ENCODE data around the gene NUP210L. TPM values are rescaled to one million over a fixed set of nuclear protein-coding genes. Genes with fewer than 3 reads are reported as not detected.

NUP210L gene
- total and polyA plus RNA-seq, 9 of the 15 experiments (the other 6 are each of a cell fraction or from before 2014, with no cell fraction given), result 0.01 to 0.04 TPM; not detected in 7

DNA sequence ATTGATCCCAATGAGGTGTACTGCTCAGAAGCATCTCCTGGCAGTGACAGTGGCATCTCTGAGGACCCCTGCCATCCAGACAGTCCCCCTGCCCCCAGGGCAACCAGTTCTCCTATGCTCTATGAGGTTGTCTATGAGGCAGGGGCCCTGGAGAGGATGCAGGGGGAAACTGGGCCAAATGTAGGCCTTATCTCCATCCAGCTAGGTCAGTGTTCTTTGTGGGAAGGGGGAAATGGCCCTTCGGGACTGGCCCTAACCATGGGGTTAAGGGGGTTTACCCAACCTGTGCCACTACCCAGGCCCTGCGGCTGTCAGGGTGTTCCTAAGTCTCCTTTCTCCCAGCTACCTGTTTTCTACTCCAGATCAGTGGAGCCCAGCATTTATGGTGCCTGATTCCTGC, 185.9 kb downstream of the NUP210L start (continued):
- TF ChIP-seq, protein P1, sequence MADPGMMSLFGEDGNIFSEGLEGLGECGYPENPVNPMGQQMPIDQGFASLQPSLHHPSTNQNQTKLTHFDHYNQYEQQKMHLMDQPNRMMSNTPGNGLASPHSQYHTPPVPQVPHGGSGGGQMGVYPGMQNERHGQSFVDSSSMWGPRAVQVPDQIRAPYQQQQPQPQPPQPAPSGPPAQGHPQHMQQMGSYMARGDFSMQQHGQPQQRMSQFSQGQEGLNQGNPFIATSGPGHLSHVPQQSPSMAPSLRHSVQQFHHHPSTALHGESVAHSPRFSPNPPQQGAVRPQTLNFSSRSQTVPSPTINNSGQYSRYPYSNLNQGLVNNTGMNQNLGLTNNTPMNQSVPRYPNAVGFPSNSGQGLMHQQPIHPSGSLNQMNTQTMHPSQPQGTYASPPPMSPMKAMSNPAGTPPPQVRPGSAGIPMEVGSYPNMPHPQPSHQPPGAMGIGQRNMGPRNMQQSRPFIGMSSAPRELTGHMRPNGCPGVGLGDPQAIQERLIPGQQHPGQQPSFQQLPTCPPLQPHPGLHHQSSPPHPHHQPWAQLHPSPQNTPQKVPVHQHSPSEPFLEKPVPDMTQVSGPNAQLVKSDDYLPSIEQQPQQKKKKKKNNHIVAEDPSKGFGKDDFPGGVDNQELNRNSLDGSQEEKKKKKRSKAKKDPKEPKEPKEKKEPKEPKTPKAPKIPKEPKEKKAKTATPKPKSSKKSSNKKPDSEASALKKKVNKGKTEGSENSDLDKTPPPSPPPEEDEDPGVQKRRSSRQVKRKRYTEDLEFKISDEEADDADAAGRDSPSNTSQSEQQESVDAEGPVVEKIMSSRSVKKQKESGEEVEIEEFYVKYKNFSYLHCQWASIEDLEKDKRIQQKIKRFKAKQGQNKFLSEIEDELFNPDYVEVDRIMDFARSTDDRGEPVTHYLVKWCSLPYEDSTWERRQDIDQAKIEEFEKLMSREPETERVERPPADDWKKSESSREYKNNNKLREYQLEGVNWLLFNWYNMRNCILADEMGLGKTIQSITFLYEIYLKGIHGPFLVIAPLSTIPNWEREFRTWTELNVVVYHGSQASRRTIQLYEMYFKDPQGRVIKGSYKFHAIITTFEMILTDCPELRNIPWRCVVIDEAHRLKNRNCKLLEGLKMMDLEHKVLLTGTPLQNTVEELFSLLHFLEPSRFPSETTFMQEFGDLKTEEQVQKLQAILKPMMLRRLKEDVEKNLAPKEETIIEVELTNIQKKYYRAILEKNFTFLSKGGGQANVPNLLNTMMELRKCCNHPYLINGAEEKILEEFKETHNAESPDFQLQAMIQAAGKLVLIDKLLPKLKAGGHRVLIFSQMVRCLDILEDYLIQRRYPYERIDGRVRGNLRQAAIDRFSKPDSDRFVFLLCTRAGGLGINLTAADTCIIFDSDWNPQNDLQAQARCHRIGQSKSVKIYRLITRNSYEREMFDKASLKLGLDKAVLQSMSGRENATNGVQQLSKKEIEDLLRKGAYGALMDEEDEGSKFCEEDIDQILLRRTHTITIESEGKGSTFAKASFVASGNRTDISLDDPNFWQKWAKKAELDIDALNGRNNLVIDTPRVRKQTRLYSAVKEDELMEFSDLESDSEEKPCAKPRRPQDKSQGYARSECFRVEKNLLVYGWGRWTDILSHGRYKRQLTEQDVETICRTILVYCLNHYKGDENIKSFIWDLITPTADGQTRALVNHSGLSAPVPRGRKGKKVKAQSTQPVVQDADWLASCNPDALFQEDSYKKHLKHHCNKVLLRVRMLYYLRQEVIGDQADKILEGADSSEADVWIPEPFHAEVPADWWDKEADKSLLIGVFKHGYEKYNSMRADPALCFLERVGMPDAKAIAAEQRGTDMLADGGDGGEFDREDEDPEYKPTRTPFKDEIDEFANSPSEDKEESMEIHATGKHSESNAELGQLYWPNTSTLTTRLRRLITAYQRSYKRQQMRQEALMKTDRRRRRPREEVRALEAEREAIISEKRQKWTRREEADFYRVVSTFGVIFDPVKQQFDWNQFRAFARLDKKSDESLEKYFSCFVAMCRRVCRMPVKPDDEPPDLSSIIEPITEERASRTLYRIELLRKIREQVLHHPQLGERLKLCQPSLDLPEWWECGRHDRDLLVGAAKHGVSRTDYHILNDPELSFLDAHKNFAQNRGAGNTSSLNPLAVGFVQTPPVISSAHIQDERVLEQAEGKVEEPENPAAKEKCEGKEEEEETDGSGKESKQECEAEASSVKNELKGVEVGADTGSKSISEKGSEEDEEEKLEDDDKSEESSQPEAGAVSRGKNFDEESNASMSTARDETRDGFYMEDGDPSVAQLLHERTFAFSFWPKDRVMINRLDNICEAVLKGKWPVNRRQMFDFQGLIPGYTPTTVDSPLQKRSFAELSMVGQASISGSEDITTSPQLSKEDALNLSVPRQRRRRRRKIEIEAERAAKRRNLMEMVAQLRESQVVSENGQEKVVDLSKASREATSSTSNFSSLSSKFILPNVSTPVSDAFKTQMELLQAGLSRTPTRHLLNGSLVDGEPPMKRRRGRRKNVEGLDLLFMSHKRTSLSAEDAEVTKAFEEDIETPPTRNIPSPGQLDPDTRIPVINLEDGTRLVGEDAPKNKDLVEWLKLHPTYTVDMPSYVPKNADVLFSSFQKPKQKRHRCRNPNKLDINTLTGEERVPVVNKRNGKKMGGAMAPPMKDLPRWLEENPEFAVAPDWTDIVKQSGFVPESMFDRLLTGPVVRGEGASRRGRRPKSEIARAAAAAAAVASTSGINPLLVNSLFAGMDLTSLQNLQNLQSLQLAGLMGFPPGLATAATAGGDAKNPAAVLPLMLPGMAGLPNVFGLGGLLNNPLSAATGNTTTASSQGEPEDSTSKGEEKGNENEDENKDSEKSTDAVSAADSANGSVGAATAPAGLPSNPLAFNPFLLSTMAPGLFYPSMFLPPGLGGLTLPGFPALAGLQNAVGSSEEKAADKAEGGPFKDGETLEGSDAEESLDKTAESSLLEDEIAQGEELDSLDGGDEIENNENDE (IDR thresholded peaks at IDR 0.05; ENCODE audit: low read depth, low read length), result no peak
- TF ChIP-seq ZSCAN29 (IDR thresholded peaks at IDR 0.05) (no peak), ZNF444 (CRISPR knock-in tag; IDR thresholded peaks at IDR 0.05) (no peak), TCFL5 (CRISPR knock-in tag; conservative IDR thresholded peaks at IDR 0.05) (no peak), CCNT2 (IDR thresholded peaks at IDR 0.05; ENCODE audit: borderline replicate concordance, extremely low read depth, insufficient read length, low read depth, low read length) (no peak), BRF1 (IDR thresholded peaks at IDR 0.05; ENCODE audit: borderline replicate concordance, extremely low read depth, insufficient read length) (no peak), RAD21 (CRISPR knock-in tag; conservative IDR thresholded peaks at IDR 0.05 in 1 of 2, IDR thresholded peaks at IDR 0.05 in 1 of 2) (no peak), SMARCE1 (IDR thresholded peaks at IDR 0.05) (no peak)
- TF ChIP-seq, protein P2, sequence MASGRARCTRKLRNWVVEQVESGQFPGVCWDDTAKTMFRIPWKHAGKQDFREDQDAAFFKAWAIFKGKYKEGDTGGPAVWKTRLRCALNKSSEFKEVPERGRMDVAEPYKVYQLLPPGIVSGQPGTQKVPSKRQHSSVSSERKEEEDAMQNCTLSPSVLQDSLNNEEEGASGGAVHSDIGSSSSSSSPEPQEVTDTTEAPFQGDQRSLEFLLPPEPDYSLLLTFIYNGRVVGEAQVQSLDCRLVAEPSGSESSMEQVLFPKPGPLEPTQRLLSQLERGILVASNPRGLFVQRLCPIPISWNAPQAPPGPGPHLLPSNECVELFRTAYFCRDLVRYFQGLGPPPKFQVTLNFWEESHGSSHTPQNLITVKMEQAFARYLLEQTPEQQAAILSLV (tag; IDR thresholded peaks at IDR 0.05), result no peak
- TF ChIP-seq, protein P3, sequence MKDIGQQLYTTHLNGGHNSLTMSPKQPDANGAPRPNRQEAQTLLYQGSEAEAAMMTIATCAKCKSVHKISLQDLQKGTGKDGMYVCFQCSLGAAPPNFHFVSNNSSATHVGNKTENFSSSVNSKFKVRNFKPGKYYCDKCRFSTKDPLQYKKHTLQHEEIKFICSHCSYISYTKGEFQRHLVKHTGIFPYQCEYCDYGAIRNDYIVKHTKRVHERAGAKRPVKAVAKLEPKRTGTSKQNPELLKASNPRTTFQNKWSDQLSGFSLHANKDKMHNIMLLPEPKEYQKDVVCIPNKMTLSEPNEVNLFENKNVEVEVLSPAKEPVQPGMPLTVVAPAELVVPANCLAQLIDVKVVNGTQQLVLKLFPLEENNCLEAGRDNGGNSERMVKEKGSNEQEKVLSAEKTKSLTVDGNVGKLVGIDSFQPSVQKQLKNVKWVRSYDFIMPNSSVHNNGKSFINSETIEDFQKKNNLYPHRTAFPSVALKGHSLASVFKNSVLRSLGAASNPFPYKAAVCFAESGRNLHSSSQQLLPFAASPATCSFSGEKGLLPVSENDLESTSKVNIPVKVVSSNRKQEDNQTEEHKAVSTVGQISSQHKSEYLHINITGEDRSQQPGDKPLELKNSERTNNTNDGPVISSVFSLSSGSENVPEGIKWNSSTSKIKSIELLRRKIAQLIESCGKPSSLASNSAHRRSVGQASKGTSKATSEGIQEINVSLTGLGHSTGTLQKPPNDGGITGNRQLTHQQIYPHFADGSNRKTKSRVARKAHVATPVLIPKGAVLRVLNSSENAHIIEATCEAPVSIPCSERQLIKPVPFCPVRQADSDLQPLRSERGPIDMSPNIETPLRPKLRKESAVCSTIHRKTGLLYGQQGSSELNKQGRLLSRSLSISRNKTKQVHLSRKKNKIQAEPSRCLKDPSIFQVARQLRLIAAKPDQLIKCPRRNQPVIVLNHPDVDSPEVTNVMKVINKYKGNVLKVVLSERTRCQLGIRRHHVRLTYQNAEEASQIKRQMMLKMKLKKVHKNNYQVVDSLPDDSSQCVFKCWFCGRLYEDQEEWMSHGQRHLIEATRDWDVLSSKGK (CRISPR knock-in tag; IDR thresholded peaks at IDR 0.05), result no peak

Data from K562 (cell line).